SK-N-MC (cell line): ENCODE results near the gene MOB1B.
A peak's percentile ranks its signal among the peaks of the same experiment; 100 is the strongest.

Experiments
- DNase-seq: peaks from one replicate; pipeline ENCODE4 v3.0.0-alpha.2; 2011; ENCODE audit warnings: low read depth, low spot score
- H3K27ac ChIP-seq: fragments of 200-600 bp; sonication (generic); 2 replicates; pipeline ENCODE4 v1.5.1; 2016; ENCODE audit warnings: mixed run types
- H3K36me3 ChIP-seq: fragments of 200-600 bp; sonication (generic); 2 replicates; pipeline ENCODE4 v1.6.1; 2017; ENCODE audit warnings: antibody characterized with exemption, low read length, mixed read lengths; ENCODE audit not compliant: insufficient read depth
- H3K4me3 ChIP-seq: fragments of 200-600 bp; sonication (generic); 2 replicates; pipeline ENCODE4 v1.5.1; 2016
- H3K9ac ChIP-seq: fragments of 200-600 bp; sonication (generic); 2 replicates; pipeline ENCODE4 v1.8.0; 2017; ENCODE audit warnings: mixed run types, mixed read lengths; ENCODE audit not compliant: insufficient read length
- H3K9me3 ChIP-seq: fragments of 200-600 bp; sonication (generic); 2 replicates; pipeline ENCODE4 v1.6.1; 2017; ENCODE audit warnings: low read depth, mild to moderate bottlenecking, antibody characterized with exemption, low read length, moderate library complexity, mixed read lengths
- EZH2 ChIP-seq: fragments of 200-600 bp; sonication (generic); IDR thresholded peaks from one replicate; pipeline ENCODE4 v1.6.1; 2017; ENCODE audit warnings: antibody characterized with exemption
- FOXP2 ChIP-seq: optimal IDR thresholded peaks from 2 replicates; pipeline ENCODE3; 2011; ENCODE audit warnings: mild to moderate bottlenecking, moderate library complexity; ENCODE audit not compliant: insufficient read depth; ENCODE audit errors: extremely low read length, control extremely low read depth
- POLR2AphosphoS5 ChIP-seq: IDR thresholded peaks from 2 replicates; pipeline ENCODE4 v1.6.1; 2012; ENCODE audit warnings: mild to moderate bottlenecking, low read depth, low read length, borderline replicate concordance

The MOB1B gene

DNA sequence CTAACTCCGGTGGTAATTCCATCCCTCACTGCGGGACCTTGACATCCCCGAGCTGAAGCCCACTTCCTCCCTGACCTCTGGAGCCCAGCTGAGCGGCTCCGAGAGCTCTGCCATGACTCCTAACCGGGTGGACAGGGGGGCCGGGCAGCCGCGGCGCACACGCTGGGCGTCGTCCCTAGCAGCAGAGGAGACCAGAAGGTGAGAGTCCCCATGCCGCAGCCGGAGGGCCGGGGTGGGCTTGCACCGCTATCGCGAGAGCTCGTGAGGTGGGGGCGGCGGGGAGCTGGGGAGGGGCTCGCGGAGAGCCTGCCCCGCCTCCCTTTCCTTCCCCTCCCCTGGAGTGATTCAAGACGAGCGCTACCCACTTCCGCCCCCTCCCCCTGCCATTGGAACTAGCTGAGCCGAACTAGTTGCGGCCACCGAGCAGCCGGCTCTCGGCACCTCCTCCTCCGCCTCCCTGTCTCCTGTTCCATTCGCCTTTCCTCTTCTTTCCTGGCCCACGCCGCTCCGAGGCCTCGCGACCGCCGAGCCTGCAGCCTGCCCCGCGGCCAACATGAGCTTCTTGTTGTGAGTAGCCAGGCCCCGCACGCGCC is at the start of gene MOB1B:
TSS of gene MOB1B (plus strand) at position 386 of the 593 bp plus-strand sequence. CDS start at position 554, 168 bp downstream.
- no peaks in the 10 kb centered on the region for H3K9me3 ChIP-seq
- DNase-seq, result no peak
- H3K9ac ChIP-seq, result peak within 1 kb of the TSS; percentile 89
- H3K36me3 ChIP-seq, result peaks cover 28% of the 10 kb centered on the region
- peak within 1 kb of the TSS; percentile 92 for H3K4me3 ChIP-seq
- peak within 1 kb of the TSS; percentile 63; the same call in 1 of the 2 replicates for H3K27ac ChIP-seq
- TF ChIP-seq FOXP2, result no peak
- TF ChIP-seq POLR2AphosphoS5, result peak; percentile 91

DNA sequence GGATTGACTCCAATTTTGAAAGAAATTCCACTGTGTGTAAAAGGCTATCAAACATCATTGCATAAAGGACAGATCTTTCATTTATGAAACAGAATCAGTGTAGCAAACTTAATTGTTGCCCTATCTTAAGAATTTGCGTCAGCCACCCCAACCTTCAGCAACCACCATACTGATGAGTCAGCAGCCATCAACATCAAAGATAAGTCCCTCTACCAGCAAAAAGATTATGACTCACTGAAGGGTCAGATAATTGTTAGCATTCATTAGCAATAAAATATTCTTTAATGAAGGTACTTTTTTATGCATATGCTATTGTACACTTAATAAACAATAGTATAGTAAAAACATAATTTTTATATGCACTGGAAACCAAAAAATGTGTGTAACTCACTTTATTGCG is 46.7 kb upstream of the MOB1B start:
- H3K27ac ChIP-seq, result no peak overlapping the region
- no peak overlapping the region for H3K9ac ChIP-seq
- no peak for DNase-seq
- no peak overlapping the region for H3K4me3 ChIP-seq
- TF ChIP-seq FOXP2 (no peak), POLR2AphosphoS5 (no peak), EZH2 (no peak)
- H3K36me3 ChIP-seq, result no peaks in the 10 kb centered on the region
- no peaks in the 10 kb centered on the region for H3K9me3 ChIP-seq

DNA sequence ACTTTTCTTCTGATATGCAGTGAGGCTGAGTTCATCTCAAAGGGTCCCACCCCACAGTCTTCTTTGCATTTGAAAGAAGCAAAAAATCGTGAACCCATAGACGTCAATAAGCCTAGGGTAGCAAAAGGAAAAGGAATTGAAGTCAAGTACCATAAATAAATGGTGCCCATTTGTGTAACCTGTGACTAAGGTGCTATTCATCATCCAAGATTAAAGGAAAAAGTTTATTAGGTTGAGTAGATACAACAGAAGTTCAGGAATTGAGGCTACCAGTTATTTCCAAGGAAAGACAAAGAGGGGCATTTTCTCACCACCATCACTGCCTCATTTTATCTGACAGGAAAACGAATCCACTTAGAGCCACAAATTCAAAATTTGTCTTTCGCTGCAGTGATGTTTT is 43.7 kb upstream of the MOB1B start:
- H3K4me3 ChIP-seq, result no peak overlapping the region
- no peak overlapping the region for H3K27ac ChIP-seq
- no peak for TF ChIP-seq POLR2AphosphoS5
- no peak for TF ChIP-seq FOXP2
- TF ChIP-seq EZH2, result no peak
- H3K9ac ChIP-seq, result no peak overlapping the region
- no peak for DNase-seq
- no peaks in the 10 kb centered on the region for H3K36me3 ChIP-seq
- no peaks in the 10 kb centered on the region for H3K9me3 ChIP-seq

DNA sequence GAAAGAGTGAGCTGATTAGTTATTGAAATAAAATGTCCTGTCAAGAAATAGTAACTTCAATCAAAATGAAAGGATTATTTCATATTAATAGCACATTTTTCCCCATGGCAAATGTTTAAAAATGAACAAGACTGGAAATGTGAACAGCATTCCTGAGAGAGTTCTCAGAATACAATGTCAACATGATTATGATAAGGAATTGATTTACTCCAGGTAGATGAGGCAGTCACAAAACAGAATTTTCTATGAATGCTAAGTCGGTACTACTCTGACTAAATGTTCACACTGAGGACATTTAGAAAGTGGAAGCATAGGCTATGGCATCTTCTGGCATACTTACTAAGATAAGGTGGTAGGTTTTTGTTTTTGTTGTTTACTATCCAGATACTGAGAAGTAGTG is 43.1 kb upstream of the MOB1B start:
- no peak overlapping the region for H3K27ac ChIP-seq
- H3K9ac ChIP-seq, result no peak overlapping the region
- H3K36me3 ChIP-seq, result no peaks in the 10 kb centered on the region
- TF ChIP-seq POLR2AphosphoS5, result no peak
- TF ChIP-seq FOXP2, result no peak
- no peak for TF ChIP-seq EZH2
- no peaks in the 10 kb centered on the region for H3K9me3 ChIP-seq
- no peak overlapping the region for H3K4me3 ChIP-seq
- no peak for DNase-seq

DNA sequence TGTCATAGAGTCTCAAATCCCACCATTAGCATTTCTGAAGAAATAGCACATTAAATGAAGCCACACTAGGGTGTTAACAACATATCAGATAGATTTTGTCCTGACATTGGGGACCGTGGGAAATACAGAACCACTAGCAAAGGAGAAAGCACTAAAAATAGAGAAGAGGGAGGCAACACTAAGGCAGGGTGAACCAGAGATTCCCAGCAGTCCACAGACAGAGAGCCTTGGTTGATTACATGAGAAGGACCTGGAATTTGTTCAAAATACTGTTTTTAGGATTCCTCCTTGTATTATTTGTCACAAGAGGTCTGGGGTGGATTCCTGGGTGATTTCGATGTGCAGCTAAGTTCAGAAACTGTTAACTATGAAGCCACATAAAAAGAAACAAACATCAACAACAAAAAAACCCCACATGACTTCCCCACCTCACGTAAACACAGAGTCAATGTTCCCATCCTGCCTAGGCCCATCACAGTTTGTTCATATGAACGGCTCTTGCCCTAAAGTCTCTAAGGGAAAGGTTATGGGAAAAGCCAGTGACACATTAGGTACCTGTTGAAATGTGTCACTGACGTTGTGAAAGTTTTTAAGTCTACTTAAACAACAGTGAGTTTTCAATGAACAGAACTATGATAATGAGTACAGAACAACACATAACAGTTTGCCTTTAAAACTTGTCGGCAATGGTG is 38.9 kb upstream of the MOB1B start:
- Histone ChIP-seq H3K27ac (no peak overlapping the region), H3K36me3 (no peaks in the 10 kb centered on the region), H3K9me3 (no peaks in the 10 kb centered on the region), H3K9ac (no peak overlapping the region), H3K4me3 (no peak overlapping the region)
- TF ChIP-seq POLR2AphosphoS5 (no peak), EZH2 (no peak), FOXP2 (no peak)
- DNase-seq, result no peak

DNA sequence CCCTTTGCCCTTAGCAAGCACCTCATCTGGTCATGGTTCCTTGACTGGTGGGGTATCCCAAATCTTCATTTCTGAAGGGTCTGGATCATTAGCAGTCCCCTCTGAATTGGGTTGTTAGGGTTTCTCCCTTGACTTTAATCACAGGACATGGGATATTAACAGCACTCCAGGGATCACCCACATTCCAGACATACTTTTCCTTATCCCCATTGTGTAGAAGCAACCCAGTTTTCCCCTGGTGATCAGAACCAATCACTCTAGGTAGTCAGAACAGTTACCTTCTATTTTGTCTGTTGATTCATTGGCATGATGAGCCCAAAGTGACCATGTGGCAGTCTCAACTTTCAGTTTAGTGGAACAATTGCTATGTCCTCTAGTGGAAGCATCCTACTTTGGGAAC is 33.4 kb upstream of the MOB1B start:
- Histone ChIP-seq H3K36me3 (no peaks in the 10 kb centered on the region), H3K4me3 (no peak overlapping the region), H3K9ac (no peak overlapping the region), H3K27ac (no peak overlapping the region), H3K9me3 (no peaks in the 10 kb centered on the region)
- no peak for DNase-seq
- no peak for TF ChIP-seq POLR2AphosphoS5

DNA sequence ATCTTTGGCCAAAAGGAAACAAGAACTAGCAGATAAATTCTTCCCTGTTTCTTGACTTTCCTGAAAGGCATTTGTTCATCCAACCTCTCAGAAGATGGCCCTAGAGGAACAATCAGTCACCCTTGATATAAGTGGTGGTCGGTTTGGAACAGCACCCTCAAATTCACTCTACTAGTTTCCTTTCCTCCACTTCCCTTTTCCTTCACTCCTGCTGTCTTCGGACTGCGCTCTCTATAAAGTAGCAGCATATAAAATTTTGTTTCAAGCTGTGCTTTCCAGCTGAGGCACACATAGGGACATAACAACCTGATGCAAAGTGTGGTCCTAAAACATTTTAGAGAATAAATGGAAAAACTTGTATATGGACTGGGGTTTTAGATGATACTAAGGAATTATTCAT is 29.0 kb upstream of the MOB1B start:
- no peaks in the 10 kb centered on the region for H3K9me3 ChIP-seq
- H3K9ac ChIP-seq, result no peak overlapping the region
- H3K27ac ChIP-seq, result no peak overlapping the region
- no peaks in the 10 kb centered on the region for H3K36me3 ChIP-seq
- TF ChIP-seq FOXP2 (no peak), EZH2 (no peak), POLR2AphosphoS5 (no peak)
- no peak for DNase-seq
- no peak overlapping the region for H3K4me3 ChIP-seq

DNA sequence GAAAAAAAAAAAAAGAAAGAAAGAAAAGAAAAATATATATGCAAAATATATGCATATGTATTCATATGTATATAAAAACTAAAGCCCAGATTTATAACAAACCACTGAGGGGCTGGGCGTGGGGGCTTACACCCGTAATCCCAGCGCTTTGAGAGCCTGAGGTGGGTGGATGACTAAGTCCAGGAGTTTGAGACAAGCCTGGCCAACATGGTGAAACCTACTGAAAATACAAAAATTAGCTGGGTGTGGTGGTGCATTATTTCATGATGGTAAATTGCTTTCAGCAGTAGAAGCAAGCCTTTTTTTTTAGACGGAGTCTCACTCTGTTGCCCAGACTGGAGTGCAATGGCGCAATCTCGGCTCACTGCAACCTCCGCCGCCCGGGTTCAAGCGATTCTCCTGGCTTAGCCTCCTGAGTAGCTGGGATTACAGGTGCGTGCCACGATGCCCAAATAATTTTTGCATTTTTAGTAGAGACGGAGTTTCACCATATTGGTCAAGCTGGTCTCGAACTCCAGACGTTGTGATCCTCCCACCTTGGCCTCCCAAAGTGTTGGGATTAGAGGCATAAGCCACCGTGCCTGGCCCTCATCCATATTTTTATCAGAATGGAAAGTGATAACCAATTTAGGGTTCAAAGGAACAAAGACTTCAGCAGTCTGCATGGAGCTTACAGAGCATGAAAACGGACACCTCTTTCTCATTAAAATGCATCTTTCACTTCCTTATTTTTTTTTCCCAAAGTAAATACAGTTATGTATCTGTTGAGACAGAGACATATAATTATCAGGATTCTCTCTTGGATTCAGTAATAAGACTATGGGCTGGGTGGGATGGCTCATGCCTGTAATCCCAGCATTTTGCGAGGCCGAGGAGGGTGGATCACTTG is 27.7 kb upstream of the MOB1B start:
- H3K9me3 ChIP-seq, result no peaks in the 10 kb centered on the region
- H3K36me3 ChIP-seq, result no peaks in the 10 kb centered on the region
- TF ChIP-seq FOXP2, result no peak
- H3K9ac ChIP-seq, result no peak overlapping the region
- no peak overlapping the region for H3K27ac ChIP-seq
- no peak for DNase-seq
- H3K4me3 ChIP-seq, result no peak overlapping the region

DNA sequence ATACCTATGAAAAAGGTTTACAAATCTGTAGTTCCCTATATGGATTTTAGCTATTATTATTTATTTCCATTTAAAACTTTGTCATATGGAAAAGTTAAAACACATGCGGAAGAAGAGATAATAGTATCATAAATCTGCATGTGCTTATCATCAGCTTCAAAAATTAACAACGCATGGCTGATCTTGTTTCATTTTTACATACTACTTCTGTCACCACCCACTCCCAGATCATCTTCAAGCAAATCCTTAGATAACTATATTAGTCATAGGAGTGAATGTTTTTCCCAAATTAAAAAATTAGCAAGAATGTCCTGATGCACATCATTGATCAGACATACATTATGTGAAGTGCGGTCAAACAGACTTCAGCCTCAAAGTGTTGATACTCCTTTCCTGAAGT is 24.6 kb upstream of the MOB1B start:
- no peak overlapping the region for H3K9ac ChIP-seq
- no peak for DNase-seq

More for the DNA sequence above, 24.6 kb upstream of the MOB1B start:
- TF ChIP-seq FOXP2, result no peak
- TF ChIP-seq EZH2, result no peak
- TF ChIP-seq POLR2AphosphoS5, result no peak
- Histone ChIP-seq H3K36me3 (no peaks in the 10 kb centered on the region), H3K9me3 (no peaks in the 10 kb centered on the region), H3K4me3 (no peak overlapping the region; the same call in 1 of the 2 replicates), H3K27ac (no peak overlapping the region)
